Measurements from ENCODE around the gene PCDHB16.
"Not testable (repeated sequence)": the region's sequence is repeated elsewhere in the genome, so short reads cannot be mapped to it uniquely, and the experiment has no call there.

The PCDHB16 gene

DNA sequence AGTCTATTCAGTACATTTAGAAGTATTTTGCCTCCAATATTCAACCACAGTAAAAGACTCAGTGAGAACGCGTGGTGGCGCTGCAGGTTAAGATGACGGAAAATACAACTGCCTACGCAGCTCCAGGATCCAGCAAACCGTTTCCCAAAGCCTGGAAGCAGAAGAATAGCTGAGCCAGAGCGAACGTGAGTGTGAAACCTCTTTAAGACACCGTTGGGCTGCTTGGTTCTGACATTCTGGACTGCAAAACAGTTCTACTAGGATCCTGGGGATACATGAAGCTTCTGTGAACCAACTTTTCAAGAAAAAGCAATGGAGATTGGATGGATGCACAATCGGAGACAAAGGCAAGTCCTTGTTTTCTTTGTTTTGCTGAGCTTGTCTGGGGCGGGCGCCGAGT lies at the start of gene PCDHB16:
Gene PCDHB16, plus strand, starts transcription at position 140 of the 400 bp plus-strand sequence. Its CDS starts 173 bp downstream, at position 313.
- Histone ChIP-seq H3K9ac (no peak within 1 kb of the TSS), H3K36me3 (ENCODE audit: insufficient read depth) (no peaks in the 10 kb centered on the region), H2AFZ (ENCODE audit: low read depth) (no peak within 1 kb of the TSS), H3K27ac (no peak within 1 kb of the TSS), H3K4me1 (ENCODE audit: low read depth, poor library complexity, severe bottlenecking) (no peaks in the 10 kb centered on the region), H3K79me2 (ENCODE audit: insufficient read depth, low read depth) (no peaks in the 10 kb centered on the region), H3K27me3 (ENCODE audit: insufficient read depth, low read depth) (no peaks in the 10 kb centered on the region), H3K4me2 (no peak within 1 kb of the TSS), H4K20me1 (ENCODE audit: insufficient read depth) (no peaks in the 10 kb centered on the region), H3K4me3 (IDR thresholded peaks at IDR 0.05; ENCODE audit: insufficient read depth, low read depth, low read length) (no peak within 1 kb of the TSS)
- TF ChIP-seq, protein P1, sequence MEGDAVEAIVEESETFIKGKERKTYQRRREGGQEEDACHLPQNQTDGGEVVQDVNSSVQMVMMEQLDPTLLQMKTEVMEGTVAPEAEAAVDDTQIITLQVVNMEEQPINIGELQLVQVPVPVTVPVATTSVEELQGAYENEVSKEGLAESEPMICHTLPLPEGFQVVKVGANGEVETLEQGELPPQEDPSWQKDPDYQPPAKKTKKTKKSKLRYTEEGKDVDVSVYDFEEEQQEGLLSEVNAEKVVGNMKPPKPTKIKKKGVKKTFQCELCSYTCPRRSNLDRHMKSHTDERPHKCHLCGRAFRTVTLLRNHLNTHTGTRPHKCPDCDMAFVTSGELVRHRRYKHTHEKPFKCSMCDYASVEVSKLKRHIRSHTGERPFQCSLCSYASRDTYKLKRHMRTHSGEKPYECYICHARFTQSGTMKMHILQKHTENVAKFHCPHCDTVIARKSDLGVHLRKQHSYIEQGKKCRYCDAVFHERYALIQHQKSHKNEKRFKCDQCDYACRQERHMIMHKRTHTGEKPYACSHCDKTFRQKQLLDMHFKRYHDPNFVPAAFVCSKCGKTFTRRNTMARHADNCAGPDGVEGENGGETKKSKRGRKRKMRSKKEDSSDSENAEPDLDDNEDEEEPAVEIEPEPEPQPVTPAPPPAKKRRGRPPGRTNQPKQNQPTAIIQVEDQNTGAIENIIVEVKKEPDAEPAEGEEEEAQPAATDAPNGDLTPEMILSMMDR (conservative IDR thresholded peaks at IDR 0.05; ENCODE audit: low read depth, low read length): no peak

DNA sequence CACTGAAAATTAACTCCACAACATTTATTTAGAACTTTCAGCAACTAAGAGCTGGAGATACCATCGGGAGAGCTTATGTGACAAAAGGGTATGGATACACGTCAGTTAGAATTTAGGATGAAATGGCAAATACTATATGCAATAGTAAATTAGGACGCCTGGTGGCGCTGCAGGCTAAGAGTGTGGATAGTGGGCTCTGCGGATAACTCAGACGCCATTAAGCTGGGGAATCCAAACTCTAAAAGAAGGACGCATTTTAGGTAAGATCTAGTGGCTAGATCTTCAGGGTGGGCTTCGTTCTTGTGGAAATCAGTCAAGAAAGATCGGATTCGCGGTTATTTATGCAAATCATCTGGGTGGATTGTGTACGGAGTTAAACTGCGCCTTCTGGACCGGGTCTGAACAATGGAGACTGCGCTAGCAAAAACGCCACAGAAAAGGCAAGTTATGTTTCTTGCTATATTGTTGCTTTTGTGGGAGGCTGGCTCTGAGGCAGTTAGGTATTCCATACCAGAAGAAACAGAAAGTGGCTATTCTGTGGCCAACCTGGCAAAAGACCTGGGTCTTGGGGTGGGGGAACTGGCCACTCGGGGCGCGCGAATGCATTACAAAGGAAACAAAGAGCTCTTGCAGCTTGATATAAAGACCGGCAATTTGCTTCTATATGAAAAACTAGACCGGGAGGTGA lies 47.0 kb upstream of the PCDHB16 start, which contains the start of gene PCDHB5:
Gene PCDHB5, plus strand, starts transcription at position 177 of the 688 bp plus-strand sequence. Its CDS starts 229 bp downstream, at position 406.
- no peaks in the 10 kb centered on the region for H3K27me3 ChIP-seq (ENCODE audit: insufficient read depth, low read depth)
- H3K9ac ChIP-seq: no peak within 1 kb of the TSS
- H3K4me2 ChIP-seq: no peak within 1 kb of the TSS
- no peak within 1 kb of the TSS for H2AFZ ChIP-seq (ENCODE audit: low read depth)
- H4K20me1 ChIP-seq (ENCODE audit: insufficient read depth): no peaks in the 10 kb centered on the region
- no peaks in the 10 kb centered on the region for H3K4me1 ChIP-seq (ENCODE audit: low read depth, poor library complexity, severe bottlenecking)
- no peak within 1 kb of the TSS for H3K27ac ChIP-seq
- no peaks in the 10 kb centered on the region for H3K79me2 ChIP-seq (ENCODE audit: insufficient read depth, low read depth)
- TF ChIP-seq, protein P1 (conservative IDR thresholded peaks at IDR 0.05; ENCODE audit: low read depth, low read length): no peak; the same call in 1 of the 2 replicates
- H3K36me3 ChIP-seq (ENCODE audit: insufficient read depth): no peaks in the 10 kb centered on the region
- no peak within 1 kb of the TSS for H3K4me3 ChIP-seq (IDR thresholded peaks at IDR 0.05; ENCODE audit: insufficient read depth, low read depth, low read length)

DNA sequence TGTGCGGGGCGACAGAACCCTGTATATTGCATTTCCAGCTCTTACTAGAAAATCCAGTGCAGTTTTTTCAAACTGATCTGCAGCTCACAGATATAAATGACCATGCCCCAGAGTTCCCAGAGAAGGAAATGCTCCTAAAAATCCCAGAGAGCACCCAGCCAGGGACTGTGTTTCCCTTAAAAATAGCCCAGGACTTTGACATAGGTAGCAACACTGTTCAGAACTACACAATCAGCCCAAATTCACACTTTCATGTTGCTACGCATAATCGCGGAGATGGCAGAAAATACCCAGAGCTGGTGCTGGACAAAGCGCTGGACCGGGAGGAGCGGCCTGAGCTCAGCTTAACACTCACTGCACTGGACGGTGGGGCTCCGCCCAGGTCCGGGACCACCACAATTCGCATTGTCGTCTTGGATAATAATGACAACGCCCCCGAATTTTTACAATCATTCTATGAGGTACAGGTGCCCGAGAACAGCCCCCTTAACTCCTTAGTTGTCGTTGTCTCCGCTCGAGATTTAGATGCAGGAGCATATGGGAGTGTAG lies 46.4 kb upstream of the PCDHB16 start:
- no peak overlapping the region for H3K9ac ChIP-seq
- H3K27me3 ChIP-seq (ENCODE audit: insufficient read depth, low read depth): no peaks in the 10 kb centered on the region
- H3K79me2 ChIP-seq (ENCODE audit: insufficient read depth, low read depth): no peaks in the 10 kb centered on the region
- H3K36me3 ChIP-seq (ENCODE audit: insufficient read depth): no peaks in the 10 kb centered on the region
- TF ChIP-seq, protein P1 (conservative IDR thresholded peaks at IDR 0.05; ENCODE audit: low read depth, low read length): no peak
- no peak overlapping the region for H2AFZ ChIP-seq (ENCODE audit: low read depth)
- H3K4me1 ChIP-seq (ENCODE audit: low read depth, poor library complexity, severe bottlenecking): no peaks in the 10 kb centered on the region
- H3K27ac ChIP-seq: no peak overlapping the region
- H3K4me2 ChIP-seq: no peak overlapping the region
- H4K20me1 ChIP-seq (ENCODE audit: insufficient read depth): no peaks in the 10 kb centered on the region
- H3K4me3 ChIP-seq (IDR thresholded peaks at IDR 0.05; ENCODE audit: insufficient read depth, low read depth, low read length): no peak overlapping the region

DNA sequence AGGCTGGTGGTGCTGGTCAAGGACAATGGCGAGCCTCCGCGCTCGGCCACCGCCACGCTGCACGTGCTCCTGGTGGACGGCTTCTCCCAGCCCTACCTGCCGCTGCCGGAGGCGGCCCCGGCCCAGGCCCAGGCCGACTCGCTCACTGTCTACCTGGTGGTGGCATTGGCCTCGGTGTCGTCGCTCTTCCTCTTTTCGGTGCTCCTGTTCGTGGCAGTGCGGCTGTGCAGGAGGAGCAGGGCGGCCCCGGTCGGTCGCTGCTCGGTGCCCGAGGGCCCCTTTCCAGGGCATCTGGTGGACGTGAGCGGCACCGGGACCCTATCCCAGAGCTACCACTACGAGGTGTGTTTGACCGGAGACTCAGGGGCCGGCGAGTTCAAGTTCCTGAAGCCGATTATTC lies 44.8 kb upstream of the PCDHB16 start:
- not testable (repeated sequence) for H3K4me3 ChIP-seq (IDR thresholded peaks at IDR 0.05; ENCODE audit: insufficient read depth, low read depth, low read length); H3K27ac ChIP-seq; H3K79me2 ChIP-seq (ENCODE audit: insufficient read depth, low read depth)

GRCh38 chr5:141149812-141150211 lies 32.4 kb upstream of the PCDHB16 start, which contains the start of gene PCDHB6:
PCDHB6 (plus strand) TSS chr5:141150057; CDS start chr5:141150258, 201 bp downstream.
- TF ChIP-seq, protein P1 (conservative IDR thresholded peaks at IDR 0.05; ENCODE audit: low read depth, low read length): no peak
- Histone ChIP-seq H3K36me3 (ENCODE audit: insufficient read depth) (no peaks in the 10 kb centered on the region), H3K4me1 (ENCODE audit: low read depth, poor library complexity, severe bottlenecking) (no peaks in the 10 kb centered on the region), H2AFZ (ENCODE audit: low read depth) (no peak within 1 kb of the TSS), H3K79me2 (ENCODE audit: insufficient read depth, low read depth) (no peaks in the 10 kb centered on the region), H3K4me3 (IDR thresholded peaks at IDR 0.05; ENCODE audit: insufficient read depth, low read depth, low read length) (no peak within 1 kb of the TSS), H3K9ac (no peak within 1 kb of the TSS), H3K4me2 (no peak within 1 kb of the TSS), H3K27me3 (ENCODE audit: insufficient read depth, low read depth) (no peaks in the 10 kb centered on the region), H4K20me1 (ENCODE audit: insufficient read depth) (no peaks in the 10 kb centered on the region), H3K27ac (no peak within 1 kb of the TSS)

More for the DNA sequence above, 44.8 kb upstream of the PCDHB16 start:
- H3K4me2 ChIP-seq; H3K36me3 ChIP-seq (ENCODE audit: insufficient read depth); H3K9ac ChIP-seq; H3K4me1 ChIP-seq (ENCODE audit: low read depth, poor library complexity, severe bottlenecking); H4K20me1 ChIP-seq (ENCODE audit: insufficient read depth); H3K27me3 ChIP-seq (ENCODE audit: insufficient read depth, low read depth); H2AFZ ChIP-seq (ENCODE audit: low read depth): not testable (repeated sequence)

Data from KMS-11 (cell line).